Measurements from ENCODE around the gene APOB. TPM values are rescaled to one million over a fixed set of nuclear protein-coding genes. Genes with fewer than 3 reads are reported as not detected.

APOB gene
- total and polyA plus RNA-seq, 2 of the 13 experiments (the other 11 are each of a cell fraction or from before 2014, with no cell fraction given): 1,569 to 2,515 TPM

DNA sequence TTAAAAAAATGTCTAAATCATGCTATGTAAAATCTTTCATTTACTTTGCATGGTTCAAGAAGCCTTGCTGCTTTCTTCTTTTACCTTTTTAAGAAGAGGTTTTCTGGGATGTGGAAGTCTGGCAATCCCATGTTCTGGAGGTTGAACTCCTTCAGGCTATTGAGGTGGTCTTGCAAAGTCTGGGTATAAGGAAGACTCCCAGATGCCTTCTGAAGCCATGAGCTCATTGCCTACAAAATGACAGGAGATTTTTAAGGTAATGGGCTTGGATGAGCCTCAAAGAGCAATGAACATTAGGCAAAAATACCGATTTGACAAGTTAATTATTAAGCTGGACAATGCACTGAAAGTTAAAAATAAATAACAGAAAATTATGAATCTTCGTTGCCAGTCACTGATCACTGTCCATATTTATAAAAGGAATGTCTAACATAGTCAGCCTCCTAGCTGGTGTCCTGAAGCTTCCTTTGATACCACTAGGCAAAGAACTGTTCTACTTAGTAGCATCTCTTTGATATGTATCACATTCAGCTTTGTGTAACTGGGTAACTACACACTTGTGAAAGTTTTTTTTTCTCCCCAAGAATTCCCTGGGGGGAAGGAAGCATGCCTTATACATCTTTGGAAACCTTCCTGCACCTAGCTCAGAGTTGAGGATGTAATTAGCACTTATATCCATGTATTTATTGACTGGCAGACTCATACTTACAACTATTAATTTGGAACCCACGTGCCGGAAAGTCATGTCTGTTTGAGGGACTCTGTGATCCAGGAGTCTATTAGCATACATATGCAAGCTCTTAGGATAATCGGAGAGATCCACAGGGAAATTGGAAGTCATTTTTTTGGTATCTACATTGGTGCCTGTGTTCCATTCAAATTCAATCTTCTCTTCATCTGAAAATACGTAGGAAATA, 29.3 kb downstream of the APOB start (continued):
- TF ChIP-seq, protein P1, sequence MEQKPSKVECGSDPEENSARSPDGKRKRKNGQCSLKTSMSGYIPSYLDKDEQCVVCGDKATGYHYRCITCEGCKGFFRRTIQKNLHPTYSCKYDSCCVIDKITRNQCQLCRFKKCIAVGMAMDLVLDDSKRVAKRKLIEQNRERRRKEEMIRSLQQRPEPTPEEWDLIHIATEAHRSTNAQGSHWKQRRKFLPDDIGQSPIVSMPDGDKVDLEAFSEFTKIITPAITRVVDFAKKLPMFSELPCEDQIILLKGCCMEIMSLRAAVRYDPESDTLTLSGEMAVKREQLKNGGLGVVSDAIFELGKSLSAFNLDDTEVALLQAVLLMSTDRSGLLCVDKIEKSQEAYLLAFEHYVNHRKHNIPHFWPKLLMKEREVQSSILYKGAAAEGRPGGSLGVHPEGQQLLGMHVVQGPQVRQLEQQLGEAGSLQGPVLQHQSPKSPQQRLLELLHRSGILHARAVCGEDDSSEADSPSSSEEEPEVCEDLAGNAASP (CRISPR knock-in tag; IDR thresholded peaks at IDR 0.05; ENCODE audit: borderline replicate concordance): no peak
- TF ChIP-seq TAF15 (IDR thresholded peaks at IDR 0.05; ENCODE audit: low read depth, low read length, poor library complexity, severe bottlenecking) (no peak), ARNT2 (CRISPR knock-in tag; IDR thresholded peaks at IDR 0.05; ENCODE audit: low read depth) (no peak), ZSCAN22 (CRISPR knock-in tag; IDR thresholded peaks at IDR 0.05) (no peak), ZNF556 (CRISPR knock-in tag; IDR thresholded peaks at IDR 0.05; ENCODE audit: borderline replicate concordance) (0 out of 2 replicates have a peak, but pooled peaks have one; percentile 18), ZNF816 (CRISPR knock-in tag; IDR thresholded peaks at IDR 0.05; ENCODE audit: borderline replicate concordance) (no peak; the same call in 1 of the 2 replicates), ZNF570 (CRISPR knock-in tag; IDR thresholded peaks at IDR 0.05; ENCODE audit: borderline replicate concordance) (no peak), SATB2 (CRISPR knock-in tag; IDR thresholded peaks at IDR 0.05) (0 out of 2 replicates have a peak, but pooled peaks have one; percentile 61), ZMYM3 (CRISPR knock-in tag; IDR thresholded peaks at IDR 0.05) (no peak), RBFOX2 (IDR thresholded peaks at IDR 0.05; ENCODE audit: low read depth, low read length) (peak; percentile 76), NCOA5 (CRISPR knock-in tag; IDR thresholded peaks at IDR 0.05) (no peak), ZNF468 (CRISPR knock-in tag; IDR thresholded peaks at IDR 0.05) (no peak), ZNF121 (CRISPR knock-in tag; IDR thresholded peaks at IDR 0.05) (no peak), ZNF350 (CRISPR knock-in tag; IDR thresholded peaks at IDR 0.05; ENCODE audit: borderline replicate concordance, low read depth) (no peak), ZNF776 (CRISPR knock-in tag; IDR thresholded peaks at IDR 0.05) (no peak)
- TF ChIP-seq, protein P2, sequence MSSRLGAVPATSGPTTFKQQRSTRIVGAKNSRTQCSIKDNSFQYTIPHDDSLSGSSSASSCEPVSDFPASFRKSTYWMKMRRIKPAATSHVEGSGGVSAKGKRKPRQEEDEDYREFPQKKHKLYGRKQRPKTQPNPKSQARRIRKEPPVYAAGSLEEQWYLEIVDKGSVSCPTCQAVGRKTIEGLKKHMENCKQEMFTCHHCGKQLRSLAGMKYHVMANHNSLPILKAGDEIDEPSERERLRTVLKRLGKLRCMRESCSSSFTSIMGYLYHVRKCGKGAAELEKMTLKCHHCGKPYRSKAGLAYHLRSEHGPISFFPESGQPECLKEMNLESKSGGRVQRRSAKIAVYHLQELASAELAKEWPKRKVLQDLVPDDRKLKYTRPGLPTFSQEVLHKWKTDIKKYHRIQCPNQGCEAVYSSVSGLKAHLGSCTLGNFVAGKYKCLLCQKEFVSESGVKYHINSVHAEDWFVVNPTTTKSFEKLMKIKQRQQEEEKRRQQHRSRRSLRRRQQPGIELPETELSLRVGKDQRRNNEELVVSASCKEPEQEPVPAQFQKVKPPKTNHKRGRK (CRISPR knock-in tag; IDR thresholded peaks at IDR 0.05): no peak
- TF ChIP-seq, protein P3, sequence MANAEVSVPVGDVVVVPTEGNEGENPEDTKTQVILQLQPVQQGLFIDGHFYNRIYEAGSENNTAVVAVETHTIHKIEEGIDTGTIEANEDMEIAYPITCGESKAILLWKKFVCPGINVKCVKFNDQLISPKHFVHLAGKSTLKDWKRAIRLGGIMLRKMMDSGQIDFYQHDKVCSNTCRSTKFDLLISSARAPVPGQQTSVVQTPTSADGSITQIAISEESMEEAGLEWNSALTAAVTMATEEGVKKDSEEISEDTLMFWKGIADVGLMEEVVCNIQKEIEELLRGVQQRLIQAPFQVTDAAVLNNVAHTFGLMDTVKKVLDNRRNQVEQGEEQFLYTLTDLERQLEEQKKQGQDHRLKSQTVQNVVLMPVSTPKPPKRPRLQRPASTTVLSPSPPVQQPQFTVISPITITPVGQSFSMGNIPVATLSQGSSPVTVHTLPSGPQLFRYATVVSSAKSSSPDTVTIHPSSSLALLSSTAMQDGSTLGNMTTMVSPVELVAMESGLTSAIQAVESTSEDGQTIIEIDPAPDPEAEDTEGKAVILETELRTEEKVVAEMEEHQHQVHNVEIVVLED (CRISPR knock-in tag; IDR thresholded peaks at IDR 0.05; ENCODE audit: borderline replicate concordance): no peak
- TF ChIP-seq, protein P4, sequence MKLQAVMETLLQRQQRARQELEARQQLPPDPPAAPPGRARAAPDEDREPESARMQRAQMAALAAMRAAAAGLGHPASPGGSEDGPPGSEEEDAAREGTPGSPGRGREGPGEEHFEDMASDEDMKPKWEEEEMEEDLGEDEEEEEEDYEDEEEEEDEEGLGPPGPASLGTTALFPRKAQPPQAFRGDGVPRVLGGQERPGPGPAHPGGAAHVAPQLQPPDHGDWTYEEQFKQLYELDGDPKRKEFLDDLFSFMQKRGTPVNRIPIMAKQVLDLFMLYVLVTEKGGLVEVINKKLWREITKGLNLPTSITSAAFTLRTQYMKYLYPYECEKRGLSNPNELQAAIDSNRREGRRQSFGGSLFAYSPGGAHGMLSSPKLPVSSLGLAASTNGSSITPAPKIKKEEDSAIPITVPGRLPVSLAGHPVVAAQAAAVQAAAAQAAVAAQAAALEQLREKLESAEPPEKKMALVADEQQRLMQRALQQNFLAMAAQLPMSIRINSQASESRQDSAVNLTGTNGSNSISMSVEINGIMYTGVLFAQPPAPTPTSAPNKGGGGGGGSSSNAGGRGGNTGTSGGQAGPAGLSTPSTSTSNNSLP (IDR thresholded peaks at IDR 0.05; ENCODE audit: low read depth, low read length): no peak
- TF ChIP-seq, protein P5, sequence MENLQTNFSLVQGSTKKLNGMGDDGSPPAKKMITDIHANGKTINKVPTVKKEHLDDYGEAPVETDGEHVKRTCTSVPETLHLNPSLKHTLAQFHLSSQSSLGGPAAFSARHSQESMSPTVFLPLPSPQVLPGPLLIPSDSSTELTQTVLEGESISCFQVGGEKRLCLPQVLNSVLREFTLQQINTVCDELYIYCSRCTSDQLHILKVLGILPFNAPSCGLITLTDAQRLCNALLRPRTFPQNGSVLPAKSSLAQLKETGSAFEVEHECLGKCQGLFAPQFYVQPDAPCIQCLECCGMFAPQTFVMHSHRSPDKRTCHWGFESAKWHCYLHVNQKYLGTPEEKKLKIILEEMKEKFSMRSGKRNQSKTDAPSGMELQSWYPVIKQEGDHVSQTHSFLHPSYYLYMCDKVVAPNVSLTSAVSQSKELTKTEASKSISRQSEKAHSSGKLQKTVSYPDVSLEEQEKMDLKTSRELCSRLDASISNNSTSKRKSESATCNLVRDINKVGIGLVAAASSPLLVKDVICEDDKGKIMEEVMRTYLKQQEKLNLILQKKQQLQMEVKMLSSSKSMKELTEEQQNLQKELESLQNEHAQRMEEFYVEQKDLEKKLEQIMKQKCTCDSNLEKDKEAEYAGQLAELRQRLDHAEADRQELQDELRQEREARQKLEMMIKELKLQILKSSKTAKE (CRISPR knock-in tag; IDR thresholded peaks at IDR 0.05; ENCODE audit: borderline replicate concordance): no peak

All from HepG2 (cell line).